Erythroblast (primary cell): ENCODE data around the gene AHSA1.

Experiments used
- GATA1 ChIP-seq: IDR thresholded peaks from 2 replicates; pipeline ENCODE4 v1.6.1; 2011; ENCODE audit warnings: low read depth, mild to moderate bottlenecking, control low read depth, low read length, moderate library complexity
- POLR2A ChIP-seq: IDR thresholded peaks from 2 replicates; pipeline ENCODE4 v1.6.1; 2011; ENCODE audit warnings: mild to moderate bottlenecking, low read length

DNA sequence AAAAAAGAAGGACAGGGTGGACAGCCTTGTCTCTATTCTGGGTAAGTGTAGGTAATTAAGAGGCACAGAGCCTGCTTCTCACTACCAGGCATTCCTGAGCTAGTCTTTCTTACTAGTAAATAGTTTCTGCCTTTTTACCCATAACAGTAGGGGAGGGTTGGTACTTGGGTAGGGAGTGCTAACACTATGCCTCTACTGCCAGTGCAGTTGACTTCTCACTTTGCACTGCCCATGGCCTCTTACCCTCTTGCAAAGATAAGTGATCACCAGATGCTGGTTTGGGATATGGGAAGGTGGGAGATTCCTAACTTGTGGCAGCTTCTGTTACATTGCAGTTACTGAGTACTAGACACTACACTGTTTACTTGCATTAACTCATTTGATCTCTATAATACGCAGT, 11.6 kb downstream of the AHSA1 start:
- TF ChIP-seq POLR2A (no peak), GATA1 (no peak)
